ENCODE measurements around the gene DDX24. TPM values are rescaled to one million over a fixed set of nuclear protein-coding genes. Genes with fewer than 3 reads are reported as not detected.

The DDX24 gene
- total RNA-seq, 1 experiment from 2014 or later: 190 TPM

DNA sequence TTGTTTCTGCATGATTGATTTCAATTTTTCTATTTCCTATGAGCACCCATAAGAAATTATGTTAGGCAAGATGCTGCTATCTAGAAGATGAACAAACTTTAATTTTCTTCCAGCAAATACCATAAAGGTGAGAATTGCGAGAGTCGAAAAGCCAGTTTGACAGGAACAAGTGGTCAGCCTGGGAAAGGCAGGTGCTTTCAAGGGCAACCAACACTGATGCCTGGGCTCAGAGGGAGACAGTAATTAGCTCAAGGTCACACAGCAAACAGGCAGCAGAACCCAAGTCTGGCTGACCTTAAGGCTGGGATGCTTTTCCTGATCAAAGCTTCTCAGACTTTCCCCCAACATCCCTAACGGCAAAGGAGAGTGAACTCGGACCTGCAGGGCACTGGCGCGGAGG, 61.7 kb downstream of the DDX24 start:
- intact Hi-C loops (cut with micrococcal nuclease; ENCODE audit: unreplicated experiment): loop anchor here (1.0 kb wide), 1 partner anchor 45 kb away; no protein-coding TSS in a partner anchor
- CTCF ChIA-PET: interaction anchor here (1.1 kb wide), 1 partner anchor 9 kb away, joined by 5 read pairs; no protein-coding TSS in a partner anchor
- no peak overlapping the region for H3K27ac Mint-ChIP-seq (ENCODE audit: unreplicated experiment)
- H3K9me3 Mint-ChIP-seq (ENCODE audit: low read depth, unreplicated experiment): no peaks in the 10 kb centered on the region
- H3K4me3 Mint-ChIP-seq (ENCODE audit: low read depth, unreplicated experiment): no peak overlapping the region
- peaks cover 62% of the 10 kb centered on the region for H3K4me1 Mint-ChIP-seq (ENCODE audit: low read depth, unreplicated experiment)
- H3K27me3 Mint-ChIP-seq (ENCODE audit: unreplicated experiment): no peaks in the 10 kb centered on the region
- peak; percentile 58 for DNase-seq
- H3K36me3 Mint-ChIP-seq (ENCODE audit: insufficient read depth, unreplicated experiment): peaks cover 13% of the 10 kb centered on the region
- TF ChIP-seq, protein P1, sequence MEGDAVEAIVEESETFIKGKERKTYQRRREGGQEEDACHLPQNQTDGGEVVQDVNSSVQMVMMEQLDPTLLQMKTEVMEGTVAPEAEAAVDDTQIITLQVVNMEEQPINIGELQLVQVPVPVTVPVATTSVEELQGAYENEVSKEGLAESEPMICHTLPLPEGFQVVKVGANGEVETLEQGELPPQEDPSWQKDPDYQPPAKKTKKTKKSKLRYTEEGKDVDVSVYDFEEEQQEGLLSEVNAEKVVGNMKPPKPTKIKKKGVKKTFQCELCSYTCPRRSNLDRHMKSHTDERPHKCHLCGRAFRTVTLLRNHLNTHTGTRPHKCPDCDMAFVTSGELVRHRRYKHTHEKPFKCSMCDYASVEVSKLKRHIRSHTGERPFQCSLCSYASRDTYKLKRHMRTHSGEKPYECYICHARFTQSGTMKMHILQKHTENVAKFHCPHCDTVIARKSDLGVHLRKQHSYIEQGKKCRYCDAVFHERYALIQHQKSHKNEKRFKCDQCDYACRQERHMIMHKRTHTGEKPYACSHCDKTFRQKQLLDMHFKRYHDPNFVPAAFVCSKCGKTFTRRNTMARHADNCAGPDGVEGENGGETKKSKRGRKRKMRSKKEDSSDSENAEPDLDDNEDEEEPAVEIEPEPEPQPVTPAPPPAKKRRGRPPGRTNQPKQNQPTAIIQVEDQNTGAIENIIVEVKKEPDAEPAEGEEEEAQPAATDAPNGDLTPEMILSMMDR (IDR thresholded peaks at IDR 0.05; ENCODE audit: unreplicated experiment): no peak
- no TSS peak for BruUV-seq (replicated peaks)

DNA sequence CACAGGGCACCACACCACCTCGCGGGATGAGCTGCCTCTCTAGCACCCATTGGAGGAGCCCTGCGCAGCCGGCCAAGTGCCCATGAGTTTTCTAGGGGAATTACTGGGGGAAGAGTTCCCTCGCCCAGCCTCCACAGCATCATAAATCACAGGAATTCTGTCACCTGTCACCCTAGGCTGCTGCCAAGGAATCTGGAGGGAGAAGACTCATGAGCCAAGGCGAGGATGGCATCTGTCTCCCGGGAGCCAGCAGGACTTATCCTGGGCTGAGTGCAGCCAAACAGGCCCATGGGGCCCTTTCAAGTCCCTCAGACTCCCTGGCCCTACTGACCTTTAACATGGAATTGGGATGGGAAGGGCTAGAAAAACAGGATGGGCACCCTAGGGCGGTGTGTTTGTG, 62.7 kb downstream of the DDX24 start:
- Mint-ChIP-seq H3K36me3 (ENCODE audit: insufficient read depth, unreplicated experiment) (peaks cover 13% of the 10 kb centered on the region), H3K4me1 (ENCODE audit: low read depth, unreplicated experiment) (peaks cover 59% of the 10 kb centered on the region), H3K27me3 (ENCODE audit: unreplicated experiment) (no peaks in the 10 kb centered on the region), H3K27ac (ENCODE audit: unreplicated experiment) (no peak overlapping the region), H3K9me3 (ENCODE audit: low read depth, unreplicated experiment) (no peaks in the 10 kb centered on the region), H3K4me3 (ENCODE audit: low read depth, unreplicated experiment) (no peak overlapping the region)
- no TSS peak for BruUV-seq (replicated peaks)
- TF ChIP-seq, protein P1 (IDR thresholded peaks at IDR 0.05; ENCODE audit: unreplicated experiment): no peak
- CTCF ChIA-PET: interaction anchor here (1.4 kb wide), 1 partner anchor 18 kb away, joined by 3 read pairs; no protein-coding TSS in a partner anchor
- no peak for DNase-seq
- intact Hi-C loops (cut with micrococcal nuclease; ENCODE audit: unreplicated experiment): no loop called here

DNA sequence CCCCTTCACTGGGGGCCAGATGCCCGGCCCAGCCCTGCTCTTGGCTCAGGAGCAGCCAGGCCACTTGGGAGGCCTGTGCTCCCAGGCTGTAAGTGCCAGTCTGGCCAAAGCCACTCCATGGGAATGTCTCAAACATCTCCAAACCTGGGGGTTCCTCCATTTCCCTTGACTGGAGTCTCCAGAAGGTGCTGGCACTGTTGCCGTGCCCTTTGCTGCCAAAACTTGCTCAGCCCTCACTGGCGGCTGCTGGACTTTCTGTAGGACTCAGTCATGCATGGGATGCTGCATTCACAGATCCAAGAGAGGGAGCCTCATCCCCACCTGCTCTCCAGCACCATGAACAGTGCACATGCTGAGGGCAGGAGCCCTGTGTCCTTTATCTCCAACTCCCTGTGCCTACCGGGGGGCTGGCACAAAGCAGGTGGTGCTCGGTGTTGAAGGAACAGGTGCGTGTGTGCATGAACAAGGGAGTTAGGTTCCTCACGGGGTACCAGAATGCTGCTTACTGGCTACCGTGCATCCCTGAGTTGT, 64.5 kb downstream of the DDX24 start:
- TF ChIP-seq, protein P1 (IDR thresholded peaks at IDR 0.05; ENCODE audit: unreplicated experiment): no peak
- CTCF ChIA-PET: no interaction called here
- Mint-ChIP-seq H3K27me3 (ENCODE audit: unreplicated experiment) (no peaks in the 10 kb centered on the region), H3K9me3 (ENCODE audit: low read depth, unreplicated experiment) (no peaks in the 10 kb centered on the region), H3K4me1 (ENCODE audit: low read depth, unreplicated experiment) (peaks cover 46% of the 10 kb centered on the region), H3K4me3 (ENCODE audit: low read depth, unreplicated experiment) (no peak overlapping the region), H3K36me3 (ENCODE audit: insufficient read depth, unreplicated experiment) (peaks cover 10% of the 10 kb centered on the region), H3K27ac (ENCODE audit: unreplicated experiment) (no peak overlapping the region)
- DNase-seq: no peak
- intact Hi-C loops (cut with micrococcal nuclease; ENCODE audit: unreplicated experiment): no loop called here
- no TSS peak for BruUV-seq (replicated peaks)

DNA sequence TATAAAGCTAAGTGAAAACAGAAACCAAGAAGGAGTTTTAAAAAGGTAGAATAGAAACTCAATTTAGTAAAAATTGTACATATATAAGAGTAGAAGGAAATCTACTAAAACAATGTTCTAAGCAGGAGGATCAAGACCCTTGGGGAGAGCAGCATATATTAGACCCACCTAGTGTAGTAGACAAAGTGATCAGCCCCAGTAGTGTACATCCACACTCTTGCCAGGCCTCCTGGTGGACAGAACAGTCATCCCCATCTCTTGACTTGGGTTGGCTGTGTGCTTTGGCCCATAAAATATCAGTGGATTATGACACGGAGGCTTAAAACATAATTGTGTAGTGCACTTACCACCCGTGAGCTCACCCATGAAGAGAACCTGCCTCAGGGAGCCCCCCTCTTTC, 65.8 kb downstream of the DDX24 start:
- Mint-ChIP-seq H3K36me3 (ENCODE audit: insufficient read depth, unreplicated experiment) (peaks cover 10% of the 10 kb centered on the region), H3K27ac (ENCODE audit: unreplicated experiment) (no peak overlapping the region), H3K4me3 (ENCODE audit: low read depth, unreplicated experiment) (no peak overlapping the region), H3K4me1 (ENCODE audit: low read depth, unreplicated experiment) (peaks cover 39% of the 10 kb centered on the region), H3K27me3 (ENCODE audit: unreplicated experiment) (no peaks in the 10 kb centered on the region), H3K9me3 (ENCODE audit: low read depth, unreplicated experiment) (no peaks in the 10 kb centered on the region)
- intact Hi-C loops (cut with micrococcal nuclease; ENCODE audit: unreplicated experiment): no loop called here
- CTCF ChIA-PET: no interaction called here
- TF ChIP-seq, protein P1 (IDR thresholded peaks at IDR 0.05; ENCODE audit: unreplicated experiment): no peak
- no TSS peak for BruUV-seq (replicated peaks)
- DNase-seq: no peak

All from Calu3 (cell line).